ENCODE measurements around the gene EMX1. TPM values are rescaled to one million over a fixed set of nuclear protein-coding genes. Genes with fewer than 3 reads are reported as not detected.

EMX1 gene
- total RNA-seq, 3 donors from 2014 or later: 0.44 TPM; not detected in 2

DNA sequence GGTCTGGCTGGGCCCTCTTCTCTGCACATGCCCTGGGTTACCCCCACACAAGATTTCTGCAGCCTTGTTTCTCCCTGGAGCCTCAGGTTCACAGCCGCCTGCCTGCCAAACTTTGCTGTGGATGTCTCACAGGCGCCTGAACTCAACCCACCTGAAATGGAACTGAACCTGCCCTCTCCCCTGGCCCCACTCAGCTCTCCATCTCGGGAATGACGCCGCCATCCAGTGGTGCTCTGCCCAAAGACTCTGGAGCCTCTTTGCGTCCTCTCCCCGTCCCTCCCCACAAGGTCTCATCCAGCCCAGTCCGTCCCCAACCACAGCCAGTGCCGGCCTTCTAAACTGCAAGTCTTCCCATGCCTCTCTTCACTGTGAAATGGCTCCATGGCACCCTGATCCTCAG lies 29.1 kb downstream of the EMX1 start:
- H3K9me3 ChIP-seq: no peaks in the 10 kb centered on the region
- no peaks in the 10 kb centered on the region for H3K36me3 ChIP-seq
- no peak for DNase-seq (ENCODE audit: low spot score in 2 of 2)
- no peak overlapping the region for H3K4me3 ChIP-seq
- H3K4me1 ChIP-seq: no peaks in the 10 kb centered on the region
- H3K27me3 ChIP-seq: no peaks in the 10 kb centered on the region
- no peak for TF ChIP-seq POLR2AphosphoS5 (IDR thresholded peaks at IDR 0.05)
- intact Hi-C loops (cut with DNase I; ENCODE audit: low total_unique reads): no loop called here
- no peak overlapping the region for H3K27ac ChIP-seq

GRCh38 chr2:72947952-72948830 lies 30.9 kb downstream of the EMX1 start:
- H3K27me3 ChIP-seq: no peaks in the 10 kb centered on the region
- intact Hi-C loops (cut with DNase I; ENCODE audit: low total_unique reads): no loop called here
- no peaks in the 10 kb centered on the region for H3K9me3 ChIP-seq
- no peak overlapping the region for H3K4me3 ChIP-seq
- DNase-seq (ENCODE audit: low spot score in 2 of 2): no peak
- H3K27ac ChIP-seq: no peak overlapping the region
- TF ChIP-seq POLR2A (IDR thresholded peaks at IDR 0.05): no peak
- TF ChIP-seq POLR2AphosphoS5 (IDR thresholded peaks at IDR 0.05): no peak
- TF ChIP-seq, protein P1, sequence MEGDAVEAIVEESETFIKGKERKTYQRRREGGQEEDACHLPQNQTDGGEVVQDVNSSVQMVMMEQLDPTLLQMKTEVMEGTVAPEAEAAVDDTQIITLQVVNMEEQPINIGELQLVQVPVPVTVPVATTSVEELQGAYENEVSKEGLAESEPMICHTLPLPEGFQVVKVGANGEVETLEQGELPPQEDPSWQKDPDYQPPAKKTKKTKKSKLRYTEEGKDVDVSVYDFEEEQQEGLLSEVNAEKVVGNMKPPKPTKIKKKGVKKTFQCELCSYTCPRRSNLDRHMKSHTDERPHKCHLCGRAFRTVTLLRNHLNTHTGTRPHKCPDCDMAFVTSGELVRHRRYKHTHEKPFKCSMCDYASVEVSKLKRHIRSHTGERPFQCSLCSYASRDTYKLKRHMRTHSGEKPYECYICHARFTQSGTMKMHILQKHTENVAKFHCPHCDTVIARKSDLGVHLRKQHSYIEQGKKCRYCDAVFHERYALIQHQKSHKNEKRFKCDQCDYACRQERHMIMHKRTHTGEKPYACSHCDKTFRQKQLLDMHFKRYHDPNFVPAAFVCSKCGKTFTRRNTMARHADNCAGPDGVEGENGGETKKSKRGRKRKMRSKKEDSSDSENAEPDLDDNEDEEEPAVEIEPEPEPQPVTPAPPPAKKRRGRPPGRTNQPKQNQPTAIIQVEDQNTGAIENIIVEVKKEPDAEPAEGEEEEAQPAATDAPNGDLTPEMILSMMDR (IDR thresholded peaks at IDR 0.05): no peak
- H3K36me3 ChIP-seq: no peaks in the 10 kb centered on the region
- H3K4me1 ChIP-seq: no peaks in the 10 kb centered on the region

- Histone ChIP-seq H3K4me3 (no peak overlapping the region), H3K36me3 (no peaks in the 10 kb centered on the region), H3K4me1 (no peaks in the 10 kb centered on the region), H3K9me3 (no peaks in the 10 kb centered on the region), H3K27me3 (no peaks in the 10 kb centered on the region), H3K27ac (no peak overlapping the region)
- no peak for DNase-seq (ENCODE audit: low spot score in 2 of 2)
- intact Hi-C loops (cut with DNase I; ENCODE audit: low total_unique reads): no loop called here
- TF ChIP-seq, protein P1 (IDR thresholded peaks at IDR 0.05): no peak
- TF ChIP-seq POLR2A (IDR thresholded peaks at IDR 0.05): no peak
- no peak for TF ChIP-seq POLR2AphosphoS5 (IDR thresholded peaks at IDR 0.05)
These were observed 31.7 kb downstream of the EMX1 start for GRCh38 chr2:72949045-72949444.

GRCh38 chr2:72949642-72950041 lies 32.3 kb downstream of the EMX1 start:
- Histone ChIP-seq H3K4me3 (no peak overlapping the region), H3K36me3 (no peaks in the 10 kb centered on the region), H3K27ac (no peak overlapping the region), H3K4me1 (no peaks in the 10 kb centered on the region), H3K9me3 (no peaks in the 10 kb centered on the region), H3K27me3 (no peaks in the 10 kb centered on the region)
- TF ChIP-seq POLR2AphosphoS5 (IDR thresholded peaks at IDR 0.05): no peak
- TF ChIP-seq POLR2A (IDR thresholded peaks at IDR 0.05): no peak
- TF ChIP-seq, protein P1 (IDR thresholded peaks at IDR 0.05): no peak
- intact Hi-C loops (cut with DNase I; ENCODE audit: low total_unique reads): no loop called here
- DNase-seq (ENCODE audit: low spot score in 2 of 2): no peak

GRCh38 chr2:72950558-72951255 lies 33.4 kb downstream of the EMX1 start:
- no peaks in the 10 kb centered on the region for H3K36me3 ChIP-seq
- no peak overlapping the region for H3K4me3 ChIP-seq
- intact Hi-C loops (cut with DNase I; ENCODE audit: low total_unique reads): no loop called here
- no peaks in the 10 kb centered on the region for H3K27me3 ChIP-seq
- H3K9me3 ChIP-seq: no peaks in the 10 kb centered on the region
- no peak for DNase-seq (ENCODE audit: low spot score in 2 of 2)
- H3K27ac ChIP-seq: no peak overlapping the region
- H3K4me1 ChIP-seq: no peaks in the 10 kb centered on the region
- TF ChIP-seq, protein P1 (IDR thresholded peaks at IDR 0.05): no peak
- no peak for TF ChIP-seq POLR2A (IDR thresholded peaks at IDR 0.05)
- no peak for TF ChIP-seq POLR2AphosphoS5 (IDR thresholded peaks at IDR 0.05)

Data from breast epithelium (tissue), 4 donors.